ENCODE measurements around the gene EML5. TPM values are rescaled to one million over a fixed set of nuclear protein-coding genes. Genes with fewer than 3 reads are reported as not detected.
"Not testable (repeated sequence)": the region's sequence is repeated elsewhere in the genome, so short reads cannot be mapped to it uniquely, and the experiment has no call there.

The EML5 gene
- total RNA-seq, 2 donors from 2014 or later: 3.1 to 3.7 TPM

- peaks cover 11% of the 10 kb centered on the region for H3K4me1 Mint-ChIP-seq
- DNase-seq (no peak), ATAC-seq (no peak)
- peak overlapping the region; percentile 86 for H3K27ac Mint-ChIP-seq
- H3K9me3 ChIP-seq (ENCODE audit: control insufficient read depth, low read length, poor library complexity, severe bottlenecking): no peaks in the 10 kb centered on the region
- H3K27me3 Mint-ChIP-seq: no peaks in the 10 kb centered on the region
- peak overlapping the region; percentile 90 for H3K4me3 Mint-ChIP-seq
- H3K36me3 Mint-ChIP-seq (ENCODE audit: low read depth): no peaks in the 10 kb centered on the region
These were observed 902 bp downstream of the EML5 start for GRCh38 chr14:88791629-88792472.

- no peak for DNase-seq
- peaks cover 11% of the 10 kb centered on the region for H3K4me1 Mint-ChIP-seq
- H3K36me3 Mint-ChIP-seq (ENCODE audit: low read depth): no peaks in the 10 kb centered on the region
- no peaks in the 10 kb centered on the region for H3K9me3 ChIP-seq (ENCODE audit: control insufficient read depth, low read length, poor library complexity, severe bottlenecking)
- peak overlapping the region; percentile 86 for H3K27ac Mint-ChIP-seq
- peak overlapping the region; percentile 90 for H3K4me3 Mint-ChIP-seq
- H3K27me3 Mint-ChIP-seq: no peaks in the 10 kb centered on the region
- no peak for ATAC-seq
These were observed 1.5 kb downstream of the EML5 start for GRCh38 chr14:88791252-88791621.

- H3K36me3 Mint-ChIP-seq (ENCODE audit: low read depth): peaks cover 1% of the 10 kb centered on the region
- no peaks in the 10 kb centered on the region for H3K27me3 Mint-ChIP-seq
- peak overlapping the region; percentile 86 for H3K27ac Mint-ChIP-seq
- ATAC-seq: no peak
- no peak for DNase-seq
- peaks cover 11% of the 10 kb centered on the region for H3K4me1 Mint-ChIP-seq
- peak overlapping the region; percentile 90 for H3K4me3 Mint-ChIP-seq
- no peaks in the 10 kb centered on the region for H3K9me3 ChIP-seq (ENCODE audit: control insufficient read depth, low read length, poor library complexity, severe bottlenecking)
These were observed 2.1 kb downstream of the EML5 start for GRCh38 chr14:88790501-88791251.

GRCh38 chr14:88789573-88789972 lies 3.2 kb downstream of the EML5 start:
- peaks cover 11% of the 10 kb centered on the region for H3K4me1 Mint-ChIP-seq
- DNase-seq; ATAC-seq; H3K36me3 Mint-ChIP-seq (ENCODE audit: low read depth); H3K27ac Mint-ChIP-seq; H3K9me3 ChIP-seq (ENCODE audit: control insufficient read depth, low read length, poor library complexity, severe bottlenecking); H3K4me3 Mint-ChIP-seq; H3K27me3 Mint-ChIP-seq: not testable (repeated sequence)

- Mint-ChIP-seq H3K4me1 (peaks cover 11% of the 10 kb centered on the region), H3K4me3 (no peak overlapping the region), H3K27me3 (no peaks in the 10 kb centered on the region), H3K36me3 (ENCODE audit: low read depth) (peaks cover 3% of the 10 kb centered on the region), H3K27ac (no peak overlapping the region)
- no peak for ATAC-seq
- H3K9me3 ChIP-seq (ENCODE audit: control insufficient read depth, low read length, poor library complexity, severe bottlenecking): no peaks in the 10 kb centered on the region
- DNase-seq: no peak
These were observed 6.0 kb downstream of the EML5 start for GRCh38 chr14:88786715-88787114.

- no peak overlapping the region for H3K27ac Mint-ChIP-seq
- DNase-seq: no peak
- peaks cover 7% of the 10 kb centered on the region for H3K4me1 Mint-ChIP-seq
- no peaks in the 10 kb centered on the region for H3K9me3 ChIP-seq (ENCODE audit: control insufficient read depth, low read length, poor library complexity, severe bottlenecking)
- no peaks in the 10 kb centered on the region for H3K27me3 Mint-ChIP-seq
- no peak for ATAC-seq
- H3K4me3 Mint-ChIP-seq: no peak overlapping the region
- H3K36me3 Mint-ChIP-seq (ENCODE audit: low read depth): peaks cover 3% of the 10 kb centered on the region
These were observed 6.8 kb downstream of the EML5 start for GRCh38 chr14:88785911-88786310.

GRCh38 chr14:88775532-88775931 lies 17.2 kb downstream of the EML5 start:
- no peak for ATAC-seq

GRCh38 chr14:88770736-88771135 lies 22.0 kb downstream of the EML5 start:
- Mint-ChIP-seq H3K36me3 (ENCODE audit: low read depth) (no peaks in the 10 kb centered on the region), H3K27ac (no peak overlapping the region), H3K27me3 (no peaks in the 10 kb centered on the region), H3K4me3 (no peak overlapping the region), H3K4me1 (no peaks in the 10 kb centered on the region)
- H3K9me3 ChIP-seq (ENCODE audit: control insufficient read depth, low read length, poor library complexity, severe bottlenecking): peaks cover 5% of the 10 kb centered on the region
- DNase-seq (no peak), ATAC-seq (no peak)

More at GRCh38 chr14:88775532-88775931, 17.2 kb downstream of the EML5 start:
- Mint-ChIP-seq H3K4me1 (peaks cover 7% of the 10 kb centered on the region), H3K36me3 (ENCODE audit: low read depth) (peaks cover 5% of the 10 kb centered on the region), H3K27ac (no peak overlapping the region), H3K27me3 (no peaks in the 10 kb centered on the region), H3K4me3 (no peak overlapping the region)
- DNase-seq: no peak
- no peaks in the 10 kb centered on the region for H3K9me3 ChIP-seq (ENCODE audit: control insufficient read depth, low read length, poor library complexity, severe bottlenecking)

- H3K27ac Mint-ChIP-seq: no peak overlapping the region
- DNase-seq: no peak
- no peaks in the 10 kb centered on the region for H3K4me1 Mint-ChIP-seq
- peaks cover 5% of the 10 kb centered on the region for H3K9me3 ChIP-seq (ENCODE audit: control insufficient read depth, low read length, poor library complexity, severe bottlenecking)
- ATAC-seq: no peak
- no peak overlapping the region for H3K4me3 Mint-ChIP-seq
- H3K36me3 Mint-ChIP-seq (ENCODE audit: low read depth): no peaks in the 10 kb centered on the region
- H3K27me3 Mint-ChIP-seq: no peaks in the 10 kb centered on the region
These were observed 27.6 kb downstream of the EML5 start for GRCh38 chr14:88765130-88765529.

- H3K27me3 Mint-ChIP-seq: no peaks in the 10 kb centered on the region
- peaks cover 12% of the 10 kb centered on the region for H3K4me1 Mint-ChIP-seq
- ATAC-seq: no peak
These were observed 38.9 kb downstream of the EML5 start for GRCh38 chr14:88753873-88754272.

GRCh38 chr14:88750945-88751344 lies 41.8 kb downstream of the EML5 start:
- Mint-ChIP-seq H3K36me3 (ENCODE audit: low read depth) (peaks cover 2% of the 10 kb centered on the region), H3K4me3 (no peak overlapping the region), H3K27me3 (no peaks in the 10 kb centered on the region), H3K27ac (no peak overlapping the region), H3K4me1 (peaks cover 6% of the 10 kb centered on the region)
- H3K9me3 ChIP-seq (ENCODE audit: control insufficient read depth, low read length, poor library complexity, severe bottlenecking): no peaks in the 10 kb centered on the region
- no peak for ATAC-seq
- no peak for DNase-seq

More at GRCh38 chr14:88753873-88754272, 38.9 kb downstream of the EML5 start:
- H3K9me3 ChIP-seq (ENCODE audit: control insufficient read depth, low read length, poor library complexity, severe bottlenecking): no peaks in the 10 kb centered on the region
- DNase-seq: no peak
- H3K36me3 Mint-ChIP-seq (ENCODE audit: low read depth): no peaks in the 10 kb centered on the region
- no peak overlapping the region for H3K27ac Mint-ChIP-seq
- no peak overlapping the region for H3K4me3 Mint-ChIP-seq

- Mint-ChIP-seq H3K27ac (no peak overlapping the region), H3K4me3 (no peak overlapping the region), H3K27me3 (no peaks in the 10 kb centered on the region), H3K36me3 (ENCODE audit: low read depth) (peaks cover 2% of the 10 kb centered on the region), H3K4me1 (peaks cover 5% of the 10 kb centered on the region)
- no peaks in the 10 kb centered on the region for H3K9me3 ChIP-seq (ENCODE audit: control insufficient read depth, low read length, poor library complexity, severe bottlenecking)
- DNase-seq (no peak), ATAC-seq (no peak)
These were observed 42.3 kb downstream of the EML5 start for GRCh38 chr14:88750413-88750812.

GRCh38 chr14:88749139-88749538 lies 43.6 kb downstream of the EML5 start:
- Mint-ChIP-seq H3K4me3 (no peak overlapping the region), H3K27me3 (no peaks in the 10 kb centered on the region), H3K36me3 (ENCODE audit: low read depth) (peaks cover 2% of the 10 kb centered on the region), H3K4me1 (peaks cover 2% of the 10 kb centered on the region), H3K27ac (no peak overlapping the region)
- no peak for ATAC-seq
- H3K9me3 ChIP-seq (ENCODE audit: control insufficient read depth, low read length, poor library complexity, severe bottlenecking): no peaks in the 10 kb centered on the region
- DNase-seq: no peak

Measured in T-helper 17 cell (primary cell).